ENCODE data around the gene ZDHHC11B.
"Not testable (repeated sequence)": the region's sequence is repeated elsewhere in the genome, so short reads cannot be mapped to it uniquely, and the experiment has no call there.

ZDHHC11B gene

GRCh38 chr5:715636-716035 lies 68.9 kb downstream of the ZDHHC11B start:
- not testable (repeated sequence) for DNase-seq (ENCODE audit: low read depth in 2 of 2)

- not testable (repeated sequence) for DNase-seq (ENCODE audit: low read depth in 2 of 2)
These were observed 70.1 kb downstream of the ZDHHC11B start for GRCh38 chr5:714215-715118.

- DNase-seq (ENCODE audit: low read depth in 2 of 2): not testable (repeated sequence)
These were observed 70.8 kb downstream of the ZDHHC11B start for GRCh38 chr5:713686-714085.

GRCh38 chr5:708848-709517 lies 75.5 kb downstream of the ZDHHC11B start:
- not testable (repeated sequence) for DNase-seq (ENCODE audit: low read depth in 2 of 2)

GRCh38 chr5:708374-708773 lies 76.2 kb downstream of the ZDHHC11B start:
- not testable (repeated sequence) for DNase-seq (ENCODE audit: low read depth in 2 of 2)

GRCh38 chr5:706127-706526 lies 78.4 kb downstream of the ZDHHC11B start:
- DNase-seq (ENCODE audit: low read depth in 2 of 2): not testable (repeated sequence)

GRCh38 chr5:696753-697702 lies 87.5 kb downstream of the ZDHHC11B start:
- DNase-seq (ENCODE audit: low read depth in 2 of 2): not testable (repeated sequence)

- not testable (repeated sequence) for DNase-seq (ENCODE audit: low read depth in 2 of 2)
These were observed 88.3 kb downstream of the ZDHHC11B start for GRCh38 chr5:696191-696590.

GRCh38 chr5:695475-695874 lies 89.1 kb downstream of the ZDHHC11B start:
- DNase-seq (ENCODE audit: low read depth in 2 of 2): not testable (repeated sequence)

GRCh38 chr5:694042-694431 lies 90.5 kb downstream of the ZDHHC11B start:
- DNase-seq (ENCODE audit: low read depth in 2 of 2): not testable (repeated sequence)

- peak; percentile 45 to 61 for DNase-seq (ENCODE audit: low read depth in 2 of 2)
These were observed 91.1 kb downstream of the ZDHHC11B start, which contains the start of gene TPPP for GRCh38 chr5:693271-694041. Gene TPPP, minus strand, starts transcription at chr5:693352. Its CDS starts 15,292 bp downstream, at chr5:678060.

- DNase-seq (ENCODE audit: low read depth in 2 of 2): not testable (repeated sequence)
These were observed 91.9 kb downstream of the ZDHHC11B start for GRCh38 chr5:692529-693041.

GRCh38 chr5:691817-692528 lies 92.6 kb downstream of the ZDHHC11B start:
- no peak for DNase-seq (ENCODE audit: low read depth in 2 of 2)

GRCh38 chr5:691049-691448 lies 93.5 kb downstream of the ZDHHC11B start:
- not testable (repeated sequence) for DNase-seq (ENCODE audit: low read depth in 2 of 2)

GRCh38 chr5:690293-690692 lies 94.2 kb downstream of the ZDHHC11B start:
- DNase-seq (ENCODE audit: low read depth in 2 of 2): not testable (repeated sequence)

- DNase-seq (ENCODE audit: low read depth in 2 of 2): not testable (repeated sequence)
These were observed 96.0 kb downstream of the ZDHHC11B start for GRCh38 chr5:688348-689010.

- DNase-seq (ENCODE audit: low read depth in 2 of 2): not testable (repeated sequence)
These were observed 97.6 kb downstream of the ZDHHC11B start for GRCh38 chr5:686936-687335.

- DNase-seq (ENCODE audit: low read depth in 2 of 2): not testable (repeated sequence)
These were observed 98.4 kb downstream of the ZDHHC11B start for GRCh38 chr5:686172-686523.

All from activated CD8-positive, alpha-beta memory T cell treated with anti-CD3 and anti-CD28 coated beads for 4 hours (primary cell).